ENCODE measurements around the gene CAMKK1.

Gene CAMKK1

GRCh38 chr17:3893003-3893719, at the start of gene CAMKK1:
Gene CAMKK1, minus strand, starts transcription at chr17:3893053. Its CDS starts 7,366 bp downstream, at chr17:3885687.
- DNase-seq, result peak; percentile 89

- no peak for DNase-seq
Measured at GRCh38 chr17:3940965-3941698, 48.3 kb upstream of the CAMKK1 start.

GRCh38 chr17:3937359-3937758, 44.5 kb upstream of the CAMKK1 start:
- no peak for DNase-seq

GRCh38 chr17:3935825-3936355, 43.0 kb upstream of the CAMKK1 start:
- DNase-seq, result no peak

- peak; percentile 18 for DNase-seq
Measured at GRCh38 chr17:3935140-3935542, 42.3 kb upstream of the CAMKK1 start.

GRCh38 chr17:3929764-3930163, 36.9 kb upstream of the CAMKK1 start:
- no peak for DNase-seq

- DNase-seq, result no peak
Measured at GRCh38 chr17:3929181-3929580, 36.3 kb upstream of the CAMKK1 start.

GRCh38 chr17:3928406-3928805, 35.6 kb upstream of the CAMKK1 start:
- no peak for DNase-seq

- DNase-seq, result no peak
Measured at GRCh38 chr17:3927628-3928340, 34.9 kb upstream of the CAMKK1 start.

GRCh38 chr17:3926860-3927627, 34.2 kb upstream of the CAMKK1 start:
- no peak for DNase-seq

- DNase-seq, result no peak
Measured at GRCh38 chr17:3925684-3926485, 33.0 kb upstream of the CAMKK1 start.

GRCh38 chr17:3924512-3925350, 31.9 kb upstream of the CAMKK1 start:
- no peak for DNase-seq

- no peak for DNase-seq
Measured at GRCh38 chr17:3923466-3924190, 30.8 kb upstream of the CAMKK1 start.

GRCh38 chr17:3922765-3923164, 29.9 kb upstream of the CAMKK1 start:
- DNase-seq, result no peak

GRCh38 chr17:3921502-3922319, 28.9 kb upstream of the CAMKK1 start:
- no peak for DNase-seq

- no peak for DNase-seq
Measured at GRCh38 chr17:3921006-3921405, 28.2 kb upstream of the CAMKK1 start.

- no peak for DNase-seq
Measured at GRCh38 chr17:3919123-3919624, 26.3 kb upstream of the CAMKK1 start.

- no peak for DNase-seq
Measured at GRCh38 chr17:3918372-3919122, 25.7 kb upstream of the CAMKK1 start.

Measured in stimulated activated CD4-positive, alpha-beta T cell treated with anti-CD3 and anti-CD28 coated beads, Interleukin-4, amount 100 ng/mL, for 1 hour (primary cell).